ENCODE data around the gene TMEM165.

The TMEM165 gene

GRCh38 chr4:55468724-55469123, 73.0 kb downstream of the TMEM165 start:
- DNase-seq, result no peak

- DNase-seq, result no peak
These were observed 74.2 kb downstream of the TMEM165 start for GRCh38 chr4:55469979-55470378.
